Spleen (tissue), 7 donors: ENCODE results near the gene C16orf92.

ENCODE experiments used
- CTCF ChIP-seq, 11 experiments: fragments of 200-600 bp in 7 of 11; fragments of 450-650 bp in 4 of 11; sonication (generic) in 4 of 11; IDR thresholded peaks in 8 of 11; conservative IDR thresholded peaks in 3 of 11; 1 replicate in 7 of 11; 2 replicates in 4 of 11; pipeline versions ENCODE4 v1.4.0 to v1.8.0; 2016 to 2021; ENCODE audit warnings: antibody characterized with exemption in 11 of 11, inconsistent platforms in 4 of 11, mild to moderate bottlenecking in 1 of 11
- POLR2A ChIP-seq, 3 donors: fragments of 450-650 bp; IDR thresholded peaks; one replicate each; pipeline ENCODE4 v1.5.1; 2017; ENCODE audit warnings: antibody characterized with exemption in 3 of 3, mild to moderate bottlenecking in 1 of 3
- POLR2AphosphoS5 ChIP-seq, 3 donors: sonication (generic); formaldehyde crosslinking; IDR thresholded peaks; one replicate each; pipeline ENCODE4 v1.5.1; 2017; ENCODE audit warnings: antibody characterized with exemption in 3 of 3
- donor health status: DM: no; HTN: no; CAD: no; lungs with moderate emphysema.
- donor health status: DM: no; HTN: no; CAD: no.
- donor health status: DM: no; HTN: no; CAD: no.

- no peak for TF ChIP-seq CTCF (IDR thresholded peaks at IDR 0.05 in 8 of 11, conservative IDR thresholded peaks at IDR 0.05 in 3 of 11)
- no peak for TF ChIP-seq POLR2AphosphoS5 (IDR thresholded peaks at IDR 0.05)
- no peak for TF ChIP-seq POLR2A (IDR thresholded peaks at IDR 0.05)
Measured at GRCh38 chr16:30018731-30019158, 4.3 kb upstream of the C16orf92 start.
